ENCODE results near the gene HOOK2.

Gene HOOK2

DNA sequence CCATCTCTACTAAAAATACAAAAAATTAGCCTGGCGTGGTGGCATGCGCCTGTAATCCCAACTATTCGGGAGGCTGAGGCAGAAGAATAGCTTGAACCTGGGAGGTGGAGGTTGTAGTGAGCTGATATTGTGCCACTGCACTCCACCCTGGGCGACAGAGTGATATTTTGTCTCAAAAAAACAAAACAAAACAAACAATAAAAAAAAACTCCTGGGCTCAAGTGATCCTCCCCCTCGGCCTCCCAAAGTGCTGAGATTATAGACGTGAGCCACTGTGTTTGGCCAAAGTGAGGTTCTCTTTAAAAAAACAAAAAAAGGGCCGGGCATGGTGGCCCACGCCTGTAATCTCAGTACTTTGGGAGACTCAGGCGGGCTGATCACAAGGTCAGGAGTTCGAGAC, 12.1 kb upstream of the HOOK2 start:
- Histone ChIP-seq H3K27ac (ENCODE audit: poor library complexity, severe bottlenecking) (peak overlapping the region; percentile 99), H3K4me3 (ENCODE audit: severe bottlenecking) (no peak overlapping the region), H3K4me1 (ENCODE audit: insufficient read depth, poor library complexity, severe bottlenecking) (peaks cover 59% of the 10 kb centered on the region), H3K36me3 (ENCODE audit: low read depth) (peaks cover 8% of the 10 kb centered on the region), H3K9me3 (ENCODE audit: severe bottlenecking) (no peaks in the 10 kb centered on the region), H3K27me3 (ENCODE audit: insufficient read depth, poor library complexity, severe bottlenecking) (no peaks in the 10 kb centered on the region)
- no peak for ATAC-seq (ENCODE audit: low read depth)
- DNase-seq (ENCODE audit: low spot score) = no peak
- TF ChIP-seq CTCF (IDR thresholded peaks at IDR 0.05; ENCODE audit: poor library complexity, severe bottlenecking) = no peak

DNA sequence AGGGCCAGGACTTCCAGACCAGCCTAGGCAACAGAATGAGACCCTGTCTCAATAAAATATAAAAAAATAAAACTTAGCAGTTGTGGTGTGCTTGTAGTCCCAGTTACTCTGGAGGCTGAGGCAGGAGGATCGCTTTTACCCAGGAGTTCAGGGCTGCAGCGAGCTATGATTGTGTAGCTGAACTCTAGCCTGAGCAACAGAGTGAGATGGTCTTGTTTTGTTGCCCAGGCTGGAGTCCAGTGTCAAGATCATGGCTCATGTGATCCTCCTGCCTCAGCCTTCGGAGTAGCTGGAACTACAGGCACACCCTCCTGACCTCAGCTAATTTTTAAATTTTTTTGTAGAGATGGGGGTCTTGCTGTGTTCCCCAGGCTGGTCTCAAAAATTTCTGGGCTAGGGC, 11.6 kb upstream of the HOOK2 start:
- Histone ChIP-seq H3K4me3 (ENCODE audit: severe bottlenecking) (no peak overlapping the region), H3K36me3 (ENCODE audit: low read depth) (peaks cover 3% of the 10 kb centered on the region), H3K27me3 (ENCODE audit: insufficient read depth, poor library complexity, severe bottlenecking) (no peaks in the 10 kb centered on the region), H3K9me3 (ENCODE audit: severe bottlenecking) (no peaks in the 10 kb centered on the region), H3K4me1 (ENCODE audit: insufficient read depth, poor library complexity, severe bottlenecking) (peaks cover 59% of the 10 kb centered on the region), H3K27ac (ENCODE audit: poor library complexity, severe bottlenecking) (peak overlapping the region; percentile 99)
- DNase-seq (ENCODE audit: low spot score) (no peak), ATAC-seq (ENCODE audit: low read depth) (no peak)
- TF ChIP-seq CTCF (IDR thresholded peaks at IDR 0.05; ENCODE audit: poor library complexity, severe bottlenecking) = no peak

GRCh38 chr19:12786141-12786870, 11.0 kb upstream of the HOOK2 start:
- DNase-seq (ENCODE audit: low spot score) = no peak
- no peak for ATAC-seq (ENCODE audit: low read depth)
- TF ChIP-seq CTCF (IDR thresholded peaks at IDR 0.05; ENCODE audit: poor library complexity, severe bottlenecking) = no peak

GRCh38 chr19:12785431-12786031, 10.2 kb upstream of the HOOK2 start:
- Histone ChIP-seq H3K9me3 (ENCODE audit: severe bottlenecking) (no peaks in the 10 kb centered on the region), H3K4me1 (ENCODE audit: insufficient read depth, poor library complexity, severe bottlenecking) (peaks cover 54% of the 10 kb centered on the region), H3K36me3 (ENCODE audit: low read depth) (no peaks in the 10 kb centered on the region), H3K4me3 (ENCODE audit: severe bottlenecking) (no peak overlapping the region), H3K27ac (ENCODE audit: poor library complexity, severe bottlenecking) (peak overlapping the region; percentile 99), H3K27me3 (ENCODE audit: insufficient read depth, poor library complexity, severe bottlenecking) (no peaks in the 10 kb centered on the region)
- ATAC-seq (ENCODE audit: low read depth) = no peak
- DNase-seq (ENCODE audit: low spot score) = no peak
- TF ChIP-seq CTCF (IDR thresholded peaks at IDR 0.05; ENCODE audit: poor library complexity, severe bottlenecking) = no peak

More at GRCh38 chr19:12786141-12786870, 11.0 kb upstream of the HOOK2 start:
- Histone ChIP-seq H3K27ac (ENCODE audit: poor library complexity, severe bottlenecking) (peak overlapping the region; percentile 99), H3K4me3 (ENCODE audit: severe bottlenecking) (no peak overlapping the region), H3K36me3 (ENCODE audit: low read depth) (no peaks in the 10 kb centered on the region), H3K27me3 (ENCODE audit: insufficient read depth, poor library complexity, severe bottlenecking) (no peaks in the 10 kb centered on the region), H3K4me1 (ENCODE audit: insufficient read depth, poor library complexity, severe bottlenecking) (peaks cover 59% of the 10 kb centered on the region), H3K9me3 (ENCODE audit: severe bottlenecking) (no peaks in the 10 kb centered on the region)

All from RWPE2 (cell line).